ENCODE results near the gene OR52E1.

OR52E1 gene

GRCh38 chr11:5118893-5119292 lies 49.5 kb downstream of the OR52E1 start:
- DNase-seq = no peak
